GM12874 (cell line): ENCODE results near the gene IGF2R.

Experiments
- TF ChIP-seq, protein P1 (sequence below): IDR thresholded peaks from 2 replicates; pipeline ENCODE4 v1.5.1; 2011; ENCODE audit warnings: low read depth, mild to moderate bottlenecking, control low read depth, low read length, moderate library complexity; ENCODE audit not compliant: insufficient read depth

IGF2R gene, protein sequence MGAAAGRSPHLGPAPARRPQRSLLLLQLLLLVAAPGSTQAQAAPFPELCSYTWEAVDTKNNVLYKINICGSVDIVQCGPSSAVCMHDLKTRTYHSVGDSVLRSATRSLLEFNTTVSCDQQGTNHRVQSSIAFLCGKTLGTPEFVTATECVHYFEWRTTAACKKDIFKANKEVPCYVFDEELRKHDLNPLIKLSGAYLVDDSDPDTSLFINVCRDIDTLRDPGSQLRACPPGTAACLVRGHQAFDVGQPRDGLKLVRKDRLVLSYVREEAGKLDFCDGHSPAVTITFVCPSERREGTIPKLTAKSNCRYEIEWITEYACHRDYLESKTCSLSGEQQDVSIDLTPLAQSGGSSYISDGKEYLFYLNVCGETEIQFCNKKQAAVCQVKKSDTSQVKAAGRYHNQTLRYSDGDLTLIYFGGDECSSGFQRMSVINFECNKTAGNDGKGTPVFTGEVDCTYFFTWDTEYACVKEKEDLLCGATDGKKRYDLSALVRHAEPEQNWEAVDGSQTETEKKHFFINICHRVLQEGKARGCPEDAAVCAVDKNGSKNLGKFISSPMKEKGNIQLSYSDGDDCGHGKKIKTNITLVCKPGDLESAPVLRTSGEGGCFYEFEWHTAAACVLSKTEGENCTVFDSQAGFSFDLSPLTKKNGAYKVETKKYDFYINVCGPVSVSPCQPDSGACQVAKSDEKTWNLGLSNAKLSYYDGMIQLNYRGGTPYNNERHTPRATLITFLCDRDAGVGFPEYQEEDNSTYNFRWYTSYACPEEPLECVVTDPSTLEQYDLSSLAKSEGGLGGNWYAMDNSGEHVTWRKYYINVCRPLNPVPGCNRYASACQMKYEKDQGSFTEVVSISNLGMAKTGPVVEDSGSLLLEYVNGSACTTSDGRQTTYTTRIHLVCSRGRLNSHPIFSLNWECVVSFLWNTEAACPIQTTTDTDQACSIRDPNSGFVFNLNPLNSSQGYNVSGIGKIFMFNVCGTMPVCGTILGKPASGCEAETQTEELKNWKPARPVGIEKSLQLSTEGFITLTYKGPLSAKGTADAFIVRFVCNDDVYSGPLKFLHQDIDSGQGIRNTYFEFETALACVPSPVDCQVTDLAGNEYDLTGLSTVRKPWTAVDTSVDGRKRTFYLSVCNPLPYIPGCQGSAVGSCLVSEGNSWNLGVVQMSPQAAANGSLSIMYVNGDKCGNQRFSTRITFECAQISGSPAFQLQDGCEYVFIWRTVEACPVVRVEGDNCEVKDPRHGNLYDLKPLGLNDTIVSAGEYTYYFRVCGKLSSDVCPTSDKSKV (N-terminal part only)

GRCh38 chr6:159968295-159969203 is at the start of gene IGF2R:
IGF2R (plus strand) TSS chr6:159969082; CDS start chr6:159969247, 165 bp downstream.
- TF ChIP-seq, protein P1, sequence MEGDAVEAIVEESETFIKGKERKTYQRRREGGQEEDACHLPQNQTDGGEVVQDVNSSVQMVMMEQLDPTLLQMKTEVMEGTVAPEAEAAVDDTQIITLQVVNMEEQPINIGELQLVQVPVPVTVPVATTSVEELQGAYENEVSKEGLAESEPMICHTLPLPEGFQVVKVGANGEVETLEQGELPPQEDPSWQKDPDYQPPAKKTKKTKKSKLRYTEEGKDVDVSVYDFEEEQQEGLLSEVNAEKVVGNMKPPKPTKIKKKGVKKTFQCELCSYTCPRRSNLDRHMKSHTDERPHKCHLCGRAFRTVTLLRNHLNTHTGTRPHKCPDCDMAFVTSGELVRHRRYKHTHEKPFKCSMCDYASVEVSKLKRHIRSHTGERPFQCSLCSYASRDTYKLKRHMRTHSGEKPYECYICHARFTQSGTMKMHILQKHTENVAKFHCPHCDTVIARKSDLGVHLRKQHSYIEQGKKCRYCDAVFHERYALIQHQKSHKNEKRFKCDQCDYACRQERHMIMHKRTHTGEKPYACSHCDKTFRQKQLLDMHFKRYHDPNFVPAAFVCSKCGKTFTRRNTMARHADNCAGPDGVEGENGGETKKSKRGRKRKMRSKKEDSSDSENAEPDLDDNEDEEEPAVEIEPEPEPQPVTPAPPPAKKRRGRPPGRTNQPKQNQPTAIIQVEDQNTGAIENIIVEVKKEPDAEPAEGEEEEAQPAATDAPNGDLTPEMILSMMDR = no peak

- TF ChIP-seq, protein P1 = no peak
Measured at GRCh38 chr6:159919800-159920199, 49.1 kb upstream of the IGF2R start.

DNA sequence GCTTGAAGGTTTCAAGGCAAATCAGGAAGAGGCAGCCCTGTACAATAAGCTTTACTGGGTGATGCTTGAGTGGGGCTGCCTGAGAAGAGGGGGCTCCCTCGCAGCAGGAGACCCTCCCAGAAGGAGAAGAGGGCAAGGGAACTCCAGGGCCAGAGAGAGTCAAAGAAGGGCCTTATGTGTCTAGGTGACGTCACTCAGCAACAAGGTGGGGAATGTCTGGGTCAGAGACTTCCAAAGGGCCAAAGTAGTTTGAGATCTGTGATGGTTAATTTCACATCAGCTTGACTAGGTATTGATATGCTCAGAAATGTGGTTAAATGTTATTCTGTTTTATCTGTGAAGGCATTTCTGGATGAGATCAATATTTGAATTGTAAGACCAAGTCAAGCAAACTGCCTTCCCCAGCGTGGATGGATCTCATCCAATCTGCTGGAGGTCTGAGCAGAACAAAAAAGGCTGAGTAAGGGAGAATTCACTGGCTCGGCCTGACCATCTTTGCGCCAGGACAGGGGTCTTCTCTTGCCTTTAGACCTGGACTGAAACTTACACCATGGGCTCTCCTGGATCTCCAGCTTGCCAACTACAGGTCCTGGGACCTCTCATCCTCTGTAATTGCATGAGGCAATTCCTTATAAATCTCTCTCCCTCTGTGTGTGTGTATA is 42.2 kb upstream of the IGF2R start:
- TF ChIP-seq, protein P1 = no peak

GRCh38 chr6:159929819-159930218 is 39.1 kb upstream of the IGF2R start:
- TF ChIP-seq, protein P1 = no peak

GRCh38 chr6:159931112-159931511 is 37.8 kb upstream of the IGF2R start:
- TF ChIP-seq, protein P1 = no peak

- TF ChIP-seq, protein P1 = no peak
Measured at GRCh38 chr6:159931846-159932245, 37.0 kb upstream of the IGF2R start.
